Stimulated activated CD4-positive, alpha-beta T cell treated with anti-CD3 and anti-CD28 coated beads, Interleukin-2, amount 100 ng/mL, for 24 hours (primary cell): ENCODE measurements around the gene LENG8.
"Not testable (repeated sequence)": the region's sequence is repeated elsewhere in the genome, so short reads cannot be mapped to it uniquely, and the experiment has no call there.

Experiments
- DNase-seq, 2 donors: peaks; one replicate each; pipeline ENCODE4 v3.0.0-alpha.2; 2020

The LENG8 gene

GRCh38 chr19:54462655-54463530, 13.9 kb downstream of the LENG8 start:
- DNase-seq: peak; percentile 68 to 71

DNA sequence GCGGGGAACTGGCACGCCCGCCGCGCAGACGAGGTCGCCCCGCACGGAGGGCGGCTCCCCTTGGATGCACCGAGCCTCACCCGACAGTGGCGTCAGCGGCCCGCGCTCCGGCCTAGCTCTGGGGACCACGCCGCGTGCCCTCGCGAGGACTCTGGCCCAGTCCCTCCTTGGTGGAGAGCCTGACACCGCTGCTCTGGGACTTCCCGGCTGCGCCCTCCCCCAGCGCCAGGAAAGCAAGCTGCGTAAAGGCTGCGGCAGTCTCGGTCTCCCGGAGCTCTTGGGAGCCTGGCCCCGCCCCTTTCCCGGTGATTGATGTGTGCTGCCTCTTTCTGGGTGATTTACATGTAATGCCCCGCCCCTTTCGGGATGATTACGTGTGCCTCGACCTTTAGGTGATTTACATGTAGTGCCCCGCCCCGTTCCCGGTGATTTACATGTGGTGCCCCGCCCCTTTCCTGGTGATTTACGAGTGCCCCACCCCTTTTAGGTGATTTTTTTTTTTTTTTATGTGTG, 14.6 kb downstream of the LENG8 start, which contains the start of gene LENG9:
LENG9 (minus strand) TSS at position 248 of the 513 bp plus-strand sequence. CDS start 252 bp downstream, outside the sequence.
- peak; percentile 97 to 98 for DNase-seq

GRCh38 chr19:54464044-54464629, 15.1 kb downstream of the LENG8 start:
- DNase-seq: peak; percentile 85 to 88

GRCh38 chr19:54464630-54465425, 15.8 kb downstream of the LENG8 start:
- peak; percentile 78 to 87 for DNase-seq

DNA sequence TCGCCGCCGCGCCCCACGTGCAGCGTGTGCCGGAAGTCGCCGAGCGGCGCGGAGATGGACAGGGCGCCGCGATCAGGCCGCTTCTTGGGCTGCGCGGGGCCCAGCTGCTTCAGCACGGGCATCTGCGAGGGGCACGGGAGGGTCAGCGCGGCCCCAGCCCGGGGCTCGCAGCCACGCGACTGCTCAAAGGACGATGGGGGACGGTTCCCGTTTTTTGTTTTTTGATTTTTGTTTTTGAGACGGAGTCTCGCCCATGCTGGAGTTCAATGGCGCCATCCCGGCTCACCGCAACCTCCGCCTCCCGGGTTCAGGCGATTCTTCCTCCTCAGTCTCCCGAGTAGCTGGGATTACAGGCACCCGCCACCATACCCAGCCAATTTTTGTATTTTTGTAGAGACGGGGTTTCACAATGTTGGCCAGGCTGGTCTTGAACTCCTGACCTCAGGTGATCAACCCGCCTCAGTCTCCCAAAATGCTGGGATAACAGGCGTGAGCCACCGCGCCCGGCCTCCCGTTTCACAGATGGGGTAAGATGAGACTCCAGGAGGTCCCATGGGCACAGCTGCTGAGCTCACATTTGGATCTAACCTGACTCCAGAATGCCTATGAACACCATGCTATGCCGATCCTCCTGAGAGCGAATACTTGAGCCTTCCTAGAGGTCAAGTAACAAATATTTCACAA, 16.6 kb downstream of the LENG8 start:
- DNase-seq: no peak

DNA sequence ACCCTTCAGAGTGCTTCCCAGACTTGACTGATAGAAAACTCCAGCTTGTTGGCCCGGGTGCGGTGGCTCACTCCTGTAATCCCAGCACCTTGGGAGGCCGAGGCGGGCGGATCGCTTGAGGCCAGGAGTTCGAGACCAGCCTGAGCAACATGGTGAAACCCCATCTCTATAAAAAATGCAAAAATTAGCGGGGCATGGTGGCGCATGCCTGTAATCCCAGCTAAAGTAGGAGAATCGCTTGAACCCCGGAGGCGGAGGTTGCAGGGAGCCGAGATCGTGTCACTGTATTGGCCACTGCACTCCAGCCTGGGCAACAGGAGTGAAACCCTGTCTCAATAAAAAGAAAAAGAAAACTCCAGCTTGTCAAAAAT, 17.1 kb downstream of the LENG8 start:
- DNase-seq: not testable (repeated sequence)

- DNase-seq: no peak
These were observed 20.5 kb downstream of the LENG8 start for GRCh38 chr19:54469496-54469934.

DNA sequence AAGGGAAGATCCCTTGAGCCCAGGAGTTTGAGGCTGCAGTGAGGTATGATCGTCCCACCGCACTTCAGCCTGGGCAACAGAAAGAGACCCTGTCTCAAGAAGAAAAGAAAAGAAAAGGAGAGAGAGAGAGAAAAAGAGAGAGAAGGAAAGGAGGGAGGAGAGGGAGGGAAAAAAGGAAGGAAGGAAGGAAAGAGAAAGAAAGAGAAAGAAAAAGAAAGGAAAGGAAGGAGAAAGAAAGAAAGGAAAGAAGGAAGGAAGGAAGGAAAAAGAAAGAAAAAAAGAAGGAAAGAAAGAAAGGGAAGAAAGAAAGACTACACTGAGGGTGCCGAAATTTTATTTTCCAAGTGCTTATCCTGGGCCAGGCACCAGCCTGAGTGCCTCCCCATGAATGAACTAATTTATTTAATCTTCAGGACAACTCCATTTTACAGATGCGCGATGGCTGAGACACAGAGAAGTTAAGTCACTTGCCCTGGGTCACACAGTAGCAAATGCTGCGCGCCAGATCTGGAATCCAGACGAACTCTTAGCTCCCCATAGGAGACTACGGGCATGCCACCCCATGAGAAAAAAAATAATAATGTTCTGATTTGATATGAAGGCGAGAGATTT, 21.4 kb downstream of the LENG8 start:
- DNase-seq: no peak

DNA sequence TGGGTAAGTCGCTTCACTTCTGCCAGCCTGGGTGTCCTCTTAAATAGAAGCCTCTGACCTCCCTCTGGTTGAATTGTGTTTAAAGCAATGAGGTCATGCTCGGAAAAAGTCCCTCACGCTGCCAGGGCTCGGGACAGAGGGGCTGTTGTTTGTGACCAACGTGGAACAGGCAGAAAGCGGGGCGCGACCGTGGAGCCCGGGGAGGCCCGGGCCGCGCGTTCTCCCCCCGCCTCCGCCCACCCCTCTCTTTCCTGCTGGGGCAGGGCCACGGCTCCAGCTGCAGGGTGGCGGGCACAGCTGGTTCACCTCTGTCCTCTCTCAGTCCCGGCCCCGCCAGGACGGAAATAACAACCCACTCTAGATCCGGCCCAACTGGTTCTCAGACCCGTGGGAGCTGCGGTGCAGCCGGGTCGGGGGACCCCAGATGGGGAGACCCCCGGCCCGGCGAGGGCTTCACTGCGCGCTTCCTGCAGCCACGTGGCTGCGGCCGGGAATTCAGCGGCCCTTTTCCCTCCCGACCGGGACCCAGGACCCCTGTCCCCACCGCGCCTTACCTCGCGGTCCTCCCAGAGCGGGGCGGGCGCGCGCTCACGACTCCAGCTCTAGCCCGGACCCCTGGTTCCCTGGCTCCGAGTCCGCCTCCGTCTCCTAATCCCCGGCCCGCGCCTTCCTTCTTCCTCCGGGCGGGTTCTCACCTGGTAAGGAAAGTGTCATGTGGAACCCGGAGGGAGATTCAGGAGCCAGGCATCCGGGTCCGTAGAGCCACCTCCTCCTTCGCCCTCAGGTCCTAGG, 22.2 kb downstream of the LENG8 start:
- DNase-seq: no peak

GRCh38 chr19:54473071-54473891, 24.3 kb downstream of the LENG8 start, which contains the start of gene CDC42EP5:
Gene CDC42EP5 (minus strand): TSS chr19:54473296. CDS start chr19:54465547, 7,749 bp downstream.
- DNase-seq: no peak

GRCh38 chr19:54473892-54474372, 24.9 kb downstream of the LENG8 start:
- no peak for DNase-seq

GRCh38 chr19:54475706-54476105, 26.7 kb downstream of the LENG8 start:
- DNase-seq: no peak

DNA sequence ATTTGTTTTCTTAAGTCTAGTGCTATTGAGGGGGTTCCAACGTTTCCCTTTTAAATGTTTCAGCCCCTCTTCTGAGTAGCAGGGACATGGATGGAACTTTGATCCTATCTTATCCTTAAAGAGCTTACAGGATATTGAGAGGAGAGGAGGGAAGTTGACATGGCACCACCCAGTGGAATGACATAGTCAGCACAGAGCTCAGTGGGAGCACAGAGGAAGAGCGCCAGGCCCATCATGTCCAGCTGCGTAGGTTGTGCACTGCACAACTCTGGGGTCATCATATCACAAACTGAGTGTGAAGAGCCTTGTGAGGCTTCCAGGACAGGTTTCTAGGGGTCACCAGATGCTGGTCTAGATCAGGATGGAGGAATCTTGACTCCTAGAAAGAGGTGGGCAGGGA, 28.7 kb downstream of the LENG8 start:
- DNase-seq: no peak

- peak in 1 of 2 donors; percentile 26 for DNase-seq
These were observed 29.8 kb downstream of the LENG8 start for GRCh38 chr19:54478677-54479266.

DNA sequence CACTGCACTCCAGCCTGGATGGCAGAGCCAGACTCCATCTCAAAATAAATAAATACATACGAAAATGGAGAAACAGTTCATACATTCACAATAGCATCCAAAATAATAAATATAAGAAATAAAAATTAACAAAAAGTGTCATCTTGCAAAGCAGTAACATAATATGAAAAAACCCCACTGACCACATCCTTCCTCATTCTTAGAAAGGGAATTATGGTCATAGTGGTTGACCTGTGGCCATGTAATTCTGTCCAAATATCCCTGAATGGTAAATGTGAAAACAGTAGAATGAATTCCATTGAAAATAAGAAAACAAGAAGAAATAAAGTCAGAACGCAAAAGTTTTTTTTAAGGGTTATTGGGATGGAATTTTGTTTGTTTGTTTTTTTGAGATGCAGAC, 31.1 kb downstream of the LENG8 start:
- DNase-seq: no peak

- peak in 1 of 2 donors; percentile 39 for DNase-seq
These were observed 32.4 kb downstream of the LENG8 start for GRCh38 chr19:54481326-54481930.

DNA sequence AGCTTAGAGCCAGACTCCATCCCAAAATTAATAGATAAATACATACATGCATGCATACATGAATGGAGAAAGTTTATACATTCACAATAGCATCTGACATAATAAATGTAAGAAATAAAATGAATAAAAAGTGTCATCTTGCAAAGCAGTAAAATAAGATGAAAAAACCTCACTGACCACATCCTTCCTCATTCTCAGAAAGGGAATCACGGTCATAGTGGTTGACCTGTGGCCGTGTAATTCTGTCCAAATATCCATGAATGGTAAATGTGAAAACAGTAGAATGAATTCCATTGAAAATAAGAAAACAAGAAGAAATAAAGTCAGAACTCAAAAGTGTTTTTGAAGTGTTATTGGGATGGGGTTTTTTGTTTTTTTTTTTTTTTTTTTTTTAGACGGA, 33.9 kb downstream of the LENG8 start:
- no peak for DNase-seq

DNA sequence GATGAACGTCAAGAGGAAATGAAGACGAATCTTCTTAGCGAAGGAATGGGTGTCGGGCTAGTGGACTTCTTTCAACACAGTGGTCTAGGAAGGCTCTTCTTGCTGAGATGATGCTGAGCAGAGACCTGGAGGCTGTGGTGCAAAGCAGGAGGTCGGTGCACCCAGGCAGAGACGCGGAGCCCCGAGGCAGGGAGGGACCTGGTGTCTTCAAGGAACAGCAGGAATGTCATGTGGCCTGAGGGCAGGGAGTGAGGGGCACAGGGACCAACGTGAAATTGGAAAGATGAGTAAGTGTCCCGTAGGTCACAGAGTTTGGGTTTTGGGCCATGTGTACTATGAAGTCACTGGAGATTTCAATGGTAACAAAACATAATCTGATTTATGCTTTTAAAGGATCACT, 35.5 kb downstream of the LENG8 start:
- DNase-seq: no peak

- no peak for DNase-seq
These were observed 36.9 kb downstream of the LENG8 start for GRCh38 chr19:54485851-54486250.
